IMR-90 (cell line): Measurements from ENCODE around the gene NAPSA. TPM values are rescaled to one million over a fixed set of nuclear protein-coding genes. Genes with fewer than 3 reads are reported as not detected.

Experiments
- ATAC-seq: fragments of 200-7000 bp; cut with Tn5 transposase; 2 replicates; pipeline ENCODE4 v1.9.1; 2020; ENCODE audit warnings: low read depth, mild to moderate bottlenecking, moderate library complexity
- BruUV-seq: library from RNA; stranded (reverse); fragments of 400-500 nt; replicated peaks from 2 replicates; lab custom pipeline; 2021; lab: Mats Ljungman, UMichigan
- CTCF ChIA-PET: fragments of 300-600 bp; formaldehyde crosslinking; extraction: SDS; loops from one replicate; lab custom pipeline; 2021; ENCODE audit warnings: antibody characterized with exemption; lab: Yijun Ruan, JAX
- POLR2A ChIA-PET: fragments of 300-600 bp; sonication (Branson Sonifier 250); formaldehyde crosslinking; loops from one replicate; lab custom pipeline; 2022; ENCODE audit warnings: antibody characterized with exemption; ENCODE audit not compliant: unreplicated experiment; lab: Charles Lee
- DNase-seq: peaks from one replicate; pipeline ENCODE4 v3.0.0; 2013
- H2AFZ ChIP-seq: replicated peaks from 2 replicates; pipeline ENCODE3; 2013; ENCODE audit warnings: low read length, mild to moderate bottlenecking; ENCODE audit not compliant: poor library complexity
- H2AK5ac ChIP-seq: 2 replicates; pipeline ENCODE4 v1.6.1; 2013; ENCODE audit warnings: low read depth, low read length, inconsistent platforms
- H2AK9ac ChIP-seq: replicated peaks from 2 replicates; pipeline ENCODE3; 2013; ENCODE audit warnings: mild to moderate bottlenecking, low read depth, low read length, moderate library complexity; ENCODE audit not compliant: poor library complexity
- H2BK120ac ChIP-seq: 2 replicates; pipeline ENCODE4 v1.6.1; 2013; ENCODE audit warnings: low read depth, low read length, inconsistent platforms
- H2BK15ac ChIP-seq: 3 replicates; pipeline ENCODE4 v1.6.1; 2013; ENCODE audit warnings: low read depth, low read length, inconsistent platforms
- H2BK20ac ChIP-seq: 2 replicates; pipeline ENCODE4 v1.6.1; 2013; ENCODE audit warnings: low read depth, mild to moderate bottlenecking, inconsistent platforms, low read length, moderate library complexity
- H2BK5ac ChIP-seq: 2 replicates; pipeline ENCODE4 v1.6.1; 2013; ENCODE audit warnings: mild to moderate bottlenecking, low read depth, low read length, inconsistent platforms; ENCODE audit not compliant: poor library complexity, severe bottlenecking
- H3K14ac ChIP-seq: replicated peaks from 2 replicates; pipeline ENCODE4 v1.6.1; 2013; ENCODE audit warnings: low read depth, low read length, inconsistent platforms
- H3K18ac ChIP-seq: 2 replicates; pipeline ENCODE4 v1.6.1; 2013; ENCODE audit warnings: low read depth, low read length, control low read depth
- H3K23ac ChIP-seq: 2 replicates; pipeline ENCODE4 v1.6.1; 2013; ENCODE audit warnings: low read depth, low read length, inconsistent platforms
- H3K27ac ChIP-seq: 2 replicates; pipeline ENCODE4 v1.5.1; 2013; ENCODE audit warnings: mild to moderate bottlenecking, control low read depth, low read length; ENCODE audit not compliant: insufficient read depth
- H3K27me3 ChIP-seq: 2 replicates; pipeline ENCODE4 v1.6.1; 2013; ENCODE audit warnings: low read length; ENCODE audit not compliant: control insufficient read depth, insufficient read depth
- H3K36me3 ChIP-seq: 2 replicates; pipeline ENCODE4 v1.6.1; 2013; ENCODE audit warnings: low read length, mixed read lengths; ENCODE audit not compliant: control insufficient read depth, insufficient read depth
- H3K4ac ChIP-seq: 2 replicates; pipeline ENCODE4 v1.6.1; 2013; ENCODE audit warnings: low read depth, low read length, inconsistent platforms
- H3K4me1 ChIP-seq: 2 replicates; pipeline ENCODE4 v1.6.1; 2013; ENCODE audit warnings: low read length, mixed read lengths; ENCODE audit not compliant: control insufficient read depth, insufficient read depth
- H3K4me2 ChIP-seq: 2 replicates; pipeline ENCODE4 v1.6.1; 2013; ENCODE audit warnings: low read depth, mild to moderate bottlenecking, control low read depth, low read length, moderate library complexity
- H3K4me3 ChIP-seq: 2 replicates; pipeline ENCODE4 v1.5.1; 2013; ENCODE audit warnings: low read depth, mild to moderate bottlenecking, control low read depth, low read length, moderate library complexity; ENCODE audit not compliant: insufficient read depth
- H3K56ac ChIP-seq: 2 replicates; pipeline ENCODE4 v1.6.1; 2013; ENCODE audit warnings: low read length, inconsistent platforms; ENCODE audit not compliant: insufficient read depth; ENCODE audit errors: extremely low read depth
- H3K79me1 ChIP-seq, 2 experiments: 2 replicates each; pipeline ENCODE4 v1.6.1; 2013; ENCODE audit warnings: low read length in 2 of 2, inconsistent platforms in 1 of 2, low read depth in 1 of 2
- H3K9ac ChIP-seq: 2 replicates; pipeline ENCODE4 v1.6.1; 2013; ENCODE audit warnings: low read depth, low read length, control low read depth
- H3K9me1 ChIP-seq: 2 replicates; pipeline ENCODE4 v1.6.1; 2013; ENCODE audit warnings: low read length, inconsistent platforms; ENCODE audit not compliant: insufficient read depth
- H3K9me3 ChIP-seq: 2 replicates; pipeline ENCODE4 v1.6.1; 2013; ENCODE audit warnings: low read length; ENCODE audit not compliant: control insufficient read depth, insufficient read depth
- H4K20me1 ChIP-seq: 2 replicates; pipeline ENCODE4 v1.6.1; 2013; ENCODE audit warnings: low read length, inconsistent platforms; ENCODE audit not compliant: insufficient read depth
- H4K5ac ChIP-seq: 2 replicates; pipeline ENCODE4 v1.6.1; 2013; ENCODE audit warnings: mild to moderate bottlenecking, low read depth, low read length, control low read depth
- H4K8ac ChIP-seq, 2 experiments: 2 replicates each; pipeline ENCODE4 v1.6.1; 2013; ENCODE audit warnings: low read depth in 2 of 2, low read length in 2 of 2, control low read depth in 1 of 2, inconsistent platforms in 1 of 2
- H4K91ac ChIP-seq: 2 replicates; pipeline ENCODE4 v1.6.1; 2013; ENCODE audit warnings: low read depth, low read length, inconsistent platforms; ENCODE audit not compliant: insufficient read depth
- BHLHE40 ChIP-seq: fragments of 150-350 bp; IDR thresholded peaks from 2 replicates; pipeline ENCODE4 v1.6.1; 2016; ENCODE audit warnings: mild to moderate bottlenecking, low read depth, low read length
- CTCF ChIP-seq: conservative IDR thresholded peaks from 2 replicates; pipeline ENCODE4 v1.5.1; 2012; ENCODE audit warnings: mild to moderate bottlenecking, low read depth, low read length, improper control_type of control experiment
- POLR2A ChIP-seq: IDR thresholded peaks from 2 replicates; pipeline ENCODE4 v1.6.1; 2012; ENCODE audit warnings: mild to moderate bottlenecking, low read depth, low read length
- WGBS, 2 experiments: methylation state at CpG; one replicate each; pipeline versions ENCODE4 v1.1.5 to v1.1.7; 2013; ENCODE audit warnings: missing lambda C conversion rate in 2 of 2; ENCODE audit not compliant: insufficient read length in 1 of 2; ENCODE audit errors: extremely low coverage in 2 of 2; 5-methylcytosine and 5-hydroxymethylcytosine counted together
- dilution Hi-C: fragments of 300-500 bp; cut with HindIII; formaldehyde crosslinking; loops from one replicate; pipeline ENCODE4 v1.14.3; 2018; ENCODE audit warnings: low sequenced_read_pairs; ENCODE audit not compliant: unreplicated experiment
- in situ Hi-C: fragments of 300-500 bp; cut with MboI; formaldehyde crosslinking; loops from 3 replicates; pipeline ENCODE4 v1.14.3; 2019; ENCODE audit warnings: low sequenced_read_pairs, inconsistent platforms, mixed read lengths
- intact Hi-C: fragments of 100-400 bp; cut with micrococcal nuclease; formaldehyde crosslinking; loops from 2 replicates; pipeline ENCODE4 v1.10.0; 2022
- polyA plus RNA-seq, 3 experiments: library from polyadenylated mRNA; depleted of rRNA; stranded (reverse); fragments of >200 nt; gene quantifications; 2 replicates each; pipeline ENCODE4 v1.2.3, GENCODE V29; 2012; ENCODE audit warnings: low replicate concordance in 1 of 3
- total RNA-seq: library from RNA; depleted of rRNA; stranded (reverse); fragments of >200 nt; gene quantifications from 2 replicates; pipeline ENCODE4 v1.2.3, GENCODE V29; 2012

NAPSA gene
- total and polyA plus RNA-seq, 2 of the 4 experiments (the other 2 are of a cell fraction) = 0.39 TPM; not detected in 1

- in situ Hi-C loops (no loop called here), dilution Hi-C loops (no loop called here)
- no peak overlapping the region for H2BK120ac ChIP-seq
Observed at GRCh38 chr19:50309396-50310125, 55.9 kb downstream of the NAPSA start.

More at GRCh38 chr19:50309396-50310125, 55.9 kb downstream of the NAPSA start:
- Histone ChIP-seq H2AK5ac (no peak overlapping the region), H3K36me3 (no peaks in the 10 kb centered on the region), H2AK9ac (no peak overlapping the region), H2BK15ac (no peak overlapping the region), H3K4me1 (no peaks in the 10 kb centered on the region), H4K8ac (no peak overlapping the region), H2AFZ (no peak overlapping the region), H4K20me1 (no peaks in the 10 kb centered on the region), H3K79me1 (no peaks in the 10 kb centered on the region), H3K4ac (no peak overlapping the region), H3K9me3 (peaks cover 3% of the 10 kb centered on the region; the same call in 1 of the 2 replicates), H3K56ac (no peak overlapping the region), H3K18ac (no peak overlapping the region), H3K4me2 (no peak overlapping the region), H3K14ac (no peak overlapping the region), H3K27me3 (peaks cover 30% of the 10 kb centered on the region), H4K5ac (no peak overlapping the region), H3K27ac (no peak overlapping the region), H2BK5ac (no peak overlapping the region), H2BK20ac (no peak overlapping the region), H3K23ac (no peak overlapping the region), H3K9ac (no peak overlapping the region), H3K9me1 (no peaks in the 10 kb centered on the region), H4K91ac (no peak overlapping the region), H3K4me3 (no peak overlapping the region)
- 45% methylated on average over 2 of the region's 16 CpGs; no CpG with 5 or more reads in 1 of the 2 experiments for WGBS, 2 experiments
- intact Hi-C loops = no loop called here
- ChIA-PET CTCF (no interaction called here), POLR2A (no interaction called here)
- DNase-seq = no peak
- ATAC-seq = no peak
- BruUV-seq = no TSS peak
- no peak for TF ChIP-seq POLR2A
- TF ChIP-seq BHLHE40 = no peak
- TF ChIP-seq CTCF = no peak
